A549 (cell line): ENCODE results near the gene CBLN4.

Experiments
- BHLHE40 ChIP-seq: IDR thresholded peaks from 2 replicates; pipeline ENCODE4 v1.6.1; 2012; ENCODE audit warnings: low read depth, low read length, inconsistent platforms
- MAZ ChIP-seq: fragments of 150-350 bp; IDR thresholded peaks from 2 replicates; pipeline ENCODE4 v1.6.1; 2014; ENCODE audit warnings: antibody characterized with exemption, low read depth, low read length, borderline replicate concordance
- POLR2AphosphoS2 ChIP-seq: conservative IDR thresholded peaks from 2 replicates; pipeline ENCODE4 v1.6.1; 2012; ENCODE audit warnings: low read length, improper control_type of control experiment, inconsistent platforms
- TF ChIP-seq, protein P1 (sequence below): fragments of >200 bp; sonication (Bioruptor Twin); formaldehyde crosslinking; IDR thresholded peaks from 3 replicates; pipeline ENCODE4 v1.5.1; 2016

DNA sequence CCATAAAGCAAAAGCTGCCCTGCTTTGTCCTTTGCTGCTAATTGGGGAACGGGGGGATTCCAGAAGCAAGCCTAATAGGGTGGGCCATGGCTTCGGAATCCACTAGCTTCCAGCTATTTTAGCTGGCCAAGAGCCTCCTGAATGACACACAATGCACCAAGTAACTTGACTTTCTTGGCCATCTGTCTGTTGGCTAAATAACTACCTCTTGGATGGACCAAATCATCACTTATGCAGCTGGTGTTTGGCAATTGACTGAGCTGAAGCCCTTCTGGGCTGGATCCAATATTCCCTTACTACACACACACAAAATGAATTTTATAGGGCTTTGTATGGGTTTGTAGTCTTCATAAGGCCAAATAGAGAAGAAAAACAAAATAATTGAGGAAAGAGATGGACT, 8.8 kb upstream of the CBLN4 start:
- TF ChIP-seq BHLHE40 (no peak), MAZ (no peak), POLR2AphosphoS2 (no peak)
- TF ChIP-seq, protein P1, sequence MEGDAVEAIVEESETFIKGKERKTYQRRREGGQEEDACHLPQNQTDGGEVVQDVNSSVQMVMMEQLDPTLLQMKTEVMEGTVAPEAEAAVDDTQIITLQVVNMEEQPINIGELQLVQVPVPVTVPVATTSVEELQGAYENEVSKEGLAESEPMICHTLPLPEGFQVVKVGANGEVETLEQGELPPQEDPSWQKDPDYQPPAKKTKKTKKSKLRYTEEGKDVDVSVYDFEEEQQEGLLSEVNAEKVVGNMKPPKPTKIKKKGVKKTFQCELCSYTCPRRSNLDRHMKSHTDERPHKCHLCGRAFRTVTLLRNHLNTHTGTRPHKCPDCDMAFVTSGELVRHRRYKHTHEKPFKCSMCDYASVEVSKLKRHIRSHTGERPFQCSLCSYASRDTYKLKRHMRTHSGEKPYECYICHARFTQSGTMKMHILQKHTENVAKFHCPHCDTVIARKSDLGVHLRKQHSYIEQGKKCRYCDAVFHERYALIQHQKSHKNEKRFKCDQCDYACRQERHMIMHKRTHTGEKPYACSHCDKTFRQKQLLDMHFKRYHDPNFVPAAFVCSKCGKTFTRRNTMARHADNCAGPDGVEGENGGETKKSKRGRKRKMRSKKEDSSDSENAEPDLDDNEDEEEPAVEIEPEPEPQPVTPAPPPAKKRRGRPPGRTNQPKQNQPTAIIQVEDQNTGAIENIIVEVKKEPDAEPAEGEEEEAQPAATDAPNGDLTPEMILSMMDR: no peak
